Measurements from ENCODE around the gene SLC2A9. TPM values are rescaled to one million over a fixed set of nuclear protein-coding genes. Genes with fewer than 3 reads are reported as not detected.

The SLC2A9 gene
- total RNA-seq, 1 donor from 2014 or later, result 6.2 TPM

- Histone ChIP-seq H3K9me3 (no peaks in the 10 kb centered on the region), H3K4me1 (no peaks in the 10 kb centered on the region), H3K36me3 (no peaks in the 10 kb centered on the region), H3K27ac (no peak overlapping the region), H3K27me3 (no peaks in the 10 kb centered on the region), H3K4me3 (no peak overlapping the region)
- intact Hi-C loops (cut with DNase I), result no loop called here
- DNase-seq (ENCODE audit: low spot score in 2 of 2), result no peak
- TF ChIP-seq CTCF (IDR thresholded peaks at IDR 0.05), result no peak
Observed at GRCh38 chr4:9929111-9929510, 92.2 kb downstream of the SLC2A9 start.

DNA sequence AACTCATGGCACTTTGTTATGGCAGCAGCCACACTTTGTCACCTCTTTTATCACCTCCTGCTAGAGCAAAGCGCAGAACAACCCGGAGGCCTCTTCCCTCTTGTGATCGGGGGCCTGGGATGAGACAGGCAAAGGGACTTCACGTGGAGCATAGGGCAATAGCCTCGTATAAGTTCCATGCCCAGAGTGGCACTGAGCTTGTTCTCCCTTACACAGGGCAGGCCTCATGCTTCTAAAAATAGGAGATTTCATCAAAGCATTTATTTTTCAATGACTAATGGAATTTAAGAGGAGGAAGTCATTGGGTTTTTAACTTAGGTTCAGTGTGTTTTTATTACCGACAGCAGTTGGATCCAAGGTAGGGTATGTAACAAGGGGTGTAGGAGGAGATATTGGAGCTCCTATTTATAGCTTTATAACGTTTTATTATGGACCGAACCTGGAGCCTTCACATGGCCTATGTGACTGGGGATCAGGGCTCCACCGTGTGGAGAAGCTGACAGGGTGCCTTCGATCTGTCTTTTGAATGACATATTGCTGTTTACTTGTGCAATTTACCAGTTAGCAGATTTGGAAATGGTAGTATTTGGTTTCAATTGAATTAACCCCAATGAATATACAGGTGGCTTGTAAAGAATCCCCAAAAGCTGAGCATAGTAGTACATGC lies 93.8 kb downstream of the SLC2A9 start:
- no peak for TF ChIP-seq CTCF (IDR thresholded peaks at IDR 0.05)
- H3K4me1 ChIP-seq, result no peaks in the 10 kb centered on the region
- no peak overlapping the region for H3K27ac ChIP-seq
- intact Hi-C loops (cut with DNase I), result no loop called here
- DNase-seq (ENCODE audit: low spot score in 2 of 2), result no peak
- H3K9me3 ChIP-seq, result no peaks in the 10 kb centered on the region
- H3K4me3 ChIP-seq, result no peak overlapping the region
- no peaks in the 10 kb centered on the region for H3K36me3 ChIP-seq
- H3K27me3 ChIP-seq, result no peaks in the 10 kb centered on the region

GRCh38 chr4:9926586-9926985 lies 94.7 kb downstream of the SLC2A9 start:
- intact Hi-C loops (cut with DNase I), result no loop called here
- Histone ChIP-seq H3K4me1 (no peaks in the 10 kb centered on the region), H3K27me3 (no peaks in the 10 kb centered on the region), H3K9me3 (no peaks in the 10 kb centered on the region), H3K4me3 (no peak overlapping the region), H3K36me3 (no peaks in the 10 kb centered on the region), H3K27ac (no peak overlapping the region)
- no peak for DNase-seq (ENCODE audit: low spot score in 2 of 2)
- no peak for TF ChIP-seq CTCF (IDR thresholded peaks at IDR 0.05)

DNA sequence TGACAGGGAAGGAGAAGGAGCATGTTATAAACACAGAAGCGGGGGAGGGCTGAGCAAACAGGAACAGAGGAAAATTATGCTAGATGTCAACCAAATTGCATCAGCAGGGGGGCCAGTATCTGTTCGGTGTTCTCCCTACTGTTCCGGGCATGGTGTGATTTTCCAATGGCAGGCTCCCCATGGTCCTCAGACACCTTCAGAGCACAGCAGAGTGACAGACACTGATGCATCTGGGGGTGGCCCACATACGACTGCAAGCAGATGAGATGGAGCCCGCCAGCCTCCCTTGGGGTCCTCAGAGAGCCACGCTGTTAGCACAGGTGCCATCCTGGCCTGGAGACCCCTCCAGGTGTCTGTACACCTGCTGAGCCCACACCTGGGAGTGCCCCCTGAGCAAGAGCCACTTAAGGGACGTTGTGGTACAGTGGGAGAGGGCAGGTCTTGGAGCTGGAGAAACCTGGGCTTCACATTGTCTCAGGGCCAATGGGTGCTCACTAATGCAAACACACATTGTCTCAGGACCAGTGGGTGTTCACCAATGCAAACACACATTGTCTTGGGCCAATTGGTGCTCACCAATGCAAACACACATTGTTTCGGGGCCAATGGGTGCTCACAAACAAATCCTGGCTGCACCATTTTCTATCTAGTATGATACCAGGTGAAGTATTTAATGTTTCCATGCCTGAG lies 95.4 kb downstream of the SLC2A9 start:
- no peak overlapping the region for H3K27ac ChIP-seq
- no peak for DNase-seq (ENCODE audit: low spot score in 2 of 2)
- no peaks in the 10 kb centered on the region for H3K36me3 ChIP-seq
- no peak overlapping the region for H3K4me3 ChIP-seq
- intact Hi-C loops (cut with DNase I), result no loop called here
- no peaks in the 10 kb centered on the region for H3K9me3 ChIP-seq
- no peaks in the 10 kb centered on the region for H3K4me1 ChIP-seq
- no peak for TF ChIP-seq CTCF (IDR thresholded peaks at IDR 0.05)
- H3K27me3 ChIP-seq, result no peaks in the 10 kb centered on the region

- DNase-seq (ENCODE audit: low spot score in 2 of 2), result no peak
- no peaks in the 10 kb centered on the region for H3K27me3 ChIP-seq
- H3K4me1 ChIP-seq, result no peaks in the 10 kb centered on the region
- no peak for TF ChIP-seq CTCF (IDR thresholded peaks at IDR 0.05)
- H3K9me3 ChIP-seq, result no peaks in the 10 kb centered on the region
- no peak overlapping the region for H3K4me3 ChIP-seq
- H3K36me3 ChIP-seq, result no peaks in the 10 kb centered on the region
- intact Hi-C loops (cut with DNase I), result no loop called here
- H3K27ac ChIP-seq, result no peak overlapping the region
Observed at GRCh38 chr4:9924750-9925149, 96.5 kb downstream of the SLC2A9 start.
